Neutrophil (primary cell): ENCODE measurements around the gene FNBP1L.

Source experiments
- H3K27ac ChIP-seq: fragments of 200-600 bp; sonication (generic); 2 replicates; pipeline ENCODE4 v1.5.1; 2016; ENCODE audit warnings: mild to moderate bottlenecking, moderate library complexity
- H3K27me3 ChIP-seq: fragments of 200-600 bp; sonication (generic); 2 replicates; pipeline ENCODE4 v1.6.0; 2016; ENCODE audit warnings: mild to moderate bottlenecking
- H3K36me3 ChIP-seq: fragments of 200-600 bp; sonication (generic); 2 replicates; pipeline ENCODE4 v1.5.1; 2017
- H3K4me1 ChIP-seq, 2 experiments: fragments of 200-600 bp in 1 of 2; sonication (generic) in 1 of 2; 1 replicate in 1 of 2; 2 replicates in 1 of 2; pipeline versions ENCODE4 v1.5.1 to v1.6.1; 2013 to 2016; ENCODE audit warnings: low read depth in 1 of 2, low read length in 1 of 2, mild to moderate bottlenecking in 1 of 2, moderate library complexity in 1 of 2; ENCODE audit not compliant: control insufficient read depth in 1 of 2, insufficient read depth in 1 of 2
- H3K4me3 ChIP-seq, 2 experiments: fragments of 200-600 bp in 1 of 2; sonication (generic) in 1 of 2; 1 replicate in 1 of 2; 2 replicates in 1 of 2; pipeline ENCODE4 v1.5.1; 2013 to 2016; ENCODE audit warnings: low read depth in 1 of 2, low read length in 1 of 2, mild to moderate bottlenecking in 1 of 2, moderate library complexity in 1 of 2
- H3K9me3 ChIP-seq: fragments of 200-600 bp; sonication (generic); 2 replicates; pipeline ENCODE4 v1.5.1; 2016
- TF ChIP-seq, protein P1 (sequence below): fragments of 200-600 bp; sonication (generic); IDR thresholded peaks from 2 replicates; pipeline ENCODE4 v1.5.1; 2016; ENCODE audit warnings: antibody characterized with exemption

Gene FNBP1L

GRCh38 chr1:93559695-93560094 lies 111.8 kb downstream of the FNBP1L start:
- no peaks in the 10 kb centered on the region for H3K4me1 ChIP-seq
- H3K36me3 ChIP-seq = no peaks in the 10 kb centered on the region
- no peak overlapping the region for H3K4me3 ChIP-seq
- H3K9me3 ChIP-seq = no peaks in the 10 kb centered on the region
- no peaks in the 10 kb centered on the region for H3K27me3 ChIP-seq
- no peak overlapping the region for H3K27ac ChIP-seq
- TF ChIP-seq, protein P1, sequence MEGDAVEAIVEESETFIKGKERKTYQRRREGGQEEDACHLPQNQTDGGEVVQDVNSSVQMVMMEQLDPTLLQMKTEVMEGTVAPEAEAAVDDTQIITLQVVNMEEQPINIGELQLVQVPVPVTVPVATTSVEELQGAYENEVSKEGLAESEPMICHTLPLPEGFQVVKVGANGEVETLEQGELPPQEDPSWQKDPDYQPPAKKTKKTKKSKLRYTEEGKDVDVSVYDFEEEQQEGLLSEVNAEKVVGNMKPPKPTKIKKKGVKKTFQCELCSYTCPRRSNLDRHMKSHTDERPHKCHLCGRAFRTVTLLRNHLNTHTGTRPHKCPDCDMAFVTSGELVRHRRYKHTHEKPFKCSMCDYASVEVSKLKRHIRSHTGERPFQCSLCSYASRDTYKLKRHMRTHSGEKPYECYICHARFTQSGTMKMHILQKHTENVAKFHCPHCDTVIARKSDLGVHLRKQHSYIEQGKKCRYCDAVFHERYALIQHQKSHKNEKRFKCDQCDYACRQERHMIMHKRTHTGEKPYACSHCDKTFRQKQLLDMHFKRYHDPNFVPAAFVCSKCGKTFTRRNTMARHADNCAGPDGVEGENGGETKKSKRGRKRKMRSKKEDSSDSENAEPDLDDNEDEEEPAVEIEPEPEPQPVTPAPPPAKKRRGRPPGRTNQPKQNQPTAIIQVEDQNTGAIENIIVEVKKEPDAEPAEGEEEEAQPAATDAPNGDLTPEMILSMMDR = no peak

- Histone ChIP-seq H3K4me1 (peaks cover 0 to 4% of the 10 kb centered on the region in 2 experiments), H3K27ac (no peak overlapping the region), H3K27me3 (no peaks in the 10 kb centered on the region), H3K9me3 (no peaks in the 10 kb centered on the region), H3K36me3 (no peaks in the 10 kb centered on the region), H3K4me3 (no peak overlapping the region)
- TF ChIP-seq, protein P1 = no peak
Observed at GRCh38 chr1:93565496-93566206, 117.7 kb downstream of the FNBP1L start.

DNA sequence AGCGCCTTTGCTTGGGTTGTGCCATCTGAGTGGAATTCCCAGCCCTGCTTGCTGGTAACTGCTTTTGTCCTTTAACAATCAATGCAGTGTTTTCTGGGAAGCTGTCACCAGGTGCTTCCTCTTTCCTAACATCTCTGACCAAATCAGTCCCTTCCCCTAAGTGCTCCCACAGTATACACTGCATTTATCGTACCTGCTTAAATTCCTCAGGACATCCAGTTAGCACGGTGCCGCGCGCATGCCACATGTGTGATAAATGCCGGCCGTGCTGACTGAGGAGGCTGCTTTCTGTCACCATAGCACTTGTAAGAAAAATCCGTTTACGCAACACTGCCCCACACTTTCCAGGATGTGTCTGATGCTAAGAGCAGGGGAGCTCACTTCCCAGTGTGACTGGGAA lies 118.3 kb downstream of the FNBP1L start:
- Histone ChIP-seq H3K9me3 (no peaks in the 10 kb centered on the region), H3K27ac (no peak overlapping the region), H3K27me3 (no peaks in the 10 kb centered on the region), H3K4me3 (no peak overlapping the region), H3K36me3 (no peaks in the 10 kb centered on the region), H3K4me1 (peaks cover 0 to 4% of the 10 kb centered on the region in 2 experiments)
- TF ChIP-seq, protein P1 = no peak

DNA sequence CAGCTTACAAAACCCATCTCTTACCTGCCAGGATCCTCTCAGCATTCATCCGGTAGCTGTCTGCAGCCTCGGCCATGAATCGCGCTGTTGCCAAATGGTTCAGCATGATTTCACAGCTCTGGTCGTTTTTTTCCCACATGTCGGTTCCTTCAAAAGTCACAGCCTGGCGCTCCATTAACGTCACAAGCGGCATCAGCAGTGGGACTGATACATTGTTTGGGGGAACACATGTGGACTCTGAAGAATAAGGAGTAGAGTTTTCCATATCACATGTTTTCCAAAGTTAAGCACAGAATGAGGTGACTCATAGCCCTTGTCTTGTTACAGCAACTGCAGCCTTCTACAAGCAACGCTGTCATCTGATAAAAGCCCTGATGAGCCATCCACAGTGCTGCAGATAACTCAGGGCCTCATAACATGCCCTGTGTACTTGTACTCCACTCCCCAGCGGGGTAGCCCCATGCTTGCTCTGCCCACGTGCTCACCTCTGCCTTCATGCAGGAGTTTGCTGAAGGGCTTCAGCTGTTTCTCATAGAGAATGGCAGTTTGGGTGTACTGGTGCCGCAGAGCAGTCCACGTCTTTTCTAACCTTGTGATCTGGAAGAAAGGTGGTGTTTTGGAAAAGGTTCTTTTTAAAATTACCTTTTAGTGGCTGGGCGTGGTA lies 119.5 kb downstream of the FNBP1L start:
- no peak overlapping the region for H3K27ac ChIP-seq
- TF ChIP-seq, protein P1 = no peak
- H3K9me3 ChIP-seq = no peaks in the 10 kb centered on the region

GRCh38 chr1:93569489-93569888 lies 121.6 kb downstream of the FNBP1L start:
- TF ChIP-seq, protein P1 = no peak
- H3K4me1 ChIP-seq = peaks cover 0 to 4% of the 10 kb centered on the region in 2 experiments

More for the DNA sequence above, 119.5 kb downstream of the FNBP1L start:
- Histone ChIP-seq H3K4me1 (peaks cover 0 to 4% of the 10 kb centered on the region in 2 experiments), H3K4me3 (no peak overlapping the region), H3K36me3 (no peaks in the 10 kb centered on the region), H3K27me3 (no peaks in the 10 kb centered on the region)

More at GRCh38 chr1:93569489-93569888, 121.6 kb downstream of the FNBP1L start:
- Histone ChIP-seq H3K27me3 (no peaks in the 10 kb centered on the region), H3K9me3 (no peaks in the 10 kb centered on the region), H3K27ac (no peak overlapping the region), H3K4me3 (no peak overlapping the region), H3K36me3 (no peaks in the 10 kb centered on the region)
